GM18502 (cell line): ENCODE measurements around the gene GABRR2.
A peak's percentile ranks its signal among the peaks of the same experiment; 100 is the strongest.
"Not testable (repeated sequence)": the region's sequence is repeated elsewhere in the genome, so short reads cannot be mapped to it uniquely, and the experiment has no call there.

Experiments used
- ATAC-seq: cut with Tn5 transposase; IDR thresholded peaks from one replicate; pipeline ENCODE4 v1.9.1; 2021; ENCODE audit warnings: mild to moderate bottlenecking; ENCODE audit not compliant: unreplicated experiment, poor library complexity

Gene GABRR2

GRCh38 chr6:89328976-89329375, 13.9 kb upstream of the GABRR2 start:
- no peak for ATAC-seq

DNA sequence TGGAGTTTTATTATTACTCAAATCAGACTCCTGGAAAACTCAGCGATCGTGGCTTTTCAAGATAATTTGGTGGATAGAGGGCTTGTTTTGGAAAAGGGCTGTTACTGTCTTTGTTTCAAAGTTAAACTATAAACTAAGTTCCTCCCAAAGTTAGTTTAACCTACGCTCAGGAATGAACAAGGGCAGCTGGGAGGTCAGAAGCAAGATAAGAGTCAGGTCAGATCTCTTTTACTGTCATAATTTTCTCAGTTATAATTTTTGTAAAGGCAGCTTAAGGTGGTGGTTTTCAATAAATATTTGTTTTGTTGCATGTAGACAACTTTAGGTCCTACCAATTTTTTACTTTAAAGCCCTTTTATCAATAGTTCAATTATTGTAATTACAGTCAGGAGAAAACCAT, 9.2 kb upstream of the GABRR2 start:
- no peak for ATAC-seq

- ATAC-seq: no peak
Measured at GRCh38 chr6:89323511-89323971, 8.4 kb upstream of the GABRR2 start.

DNA sequence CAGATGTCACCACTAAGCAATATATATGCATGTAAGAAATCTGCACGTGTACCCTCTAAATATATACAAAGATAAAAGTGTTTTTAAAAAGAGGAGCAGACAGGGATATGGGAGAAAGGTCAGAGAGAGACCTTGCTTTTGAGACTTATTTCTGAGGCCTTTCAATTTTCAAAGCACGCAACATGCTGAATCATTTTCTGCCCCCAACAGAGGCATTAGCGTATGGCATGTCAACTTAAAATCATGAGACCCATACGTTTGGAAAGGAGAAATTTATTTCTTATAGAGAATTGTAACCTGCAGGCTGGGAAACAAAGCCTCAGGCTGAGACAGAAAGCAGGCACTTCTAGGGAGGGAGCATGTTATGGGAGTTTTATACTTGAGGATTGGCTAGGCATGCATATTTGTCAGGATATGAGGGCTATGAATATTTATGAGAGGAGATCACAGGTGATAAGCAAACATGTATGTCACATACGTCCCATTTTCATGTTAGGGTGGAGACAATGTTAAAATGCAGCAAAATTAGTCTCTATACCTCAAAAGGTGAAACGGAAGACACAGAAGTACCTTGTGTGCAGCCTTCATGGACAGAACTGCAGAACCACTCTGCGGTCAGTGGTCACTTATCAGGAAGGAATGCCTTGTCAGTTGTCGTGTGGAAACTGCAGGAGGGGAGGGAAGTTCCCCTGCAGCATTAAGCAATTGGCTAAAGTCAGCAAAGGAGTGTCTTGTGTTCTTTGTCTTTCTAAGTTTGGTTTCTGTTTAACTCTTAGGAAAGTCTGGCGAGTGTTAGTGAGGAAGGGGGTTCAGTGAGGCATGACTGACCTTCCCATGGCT, 6.3 kb upstream of the GABRR2 start:
- ATAC-seq: peak; percentile 47

GRCh38 chr6:89320012-89320559, 5.0 kb upstream of the GABRR2 start:
- no peak for ATAC-seq

- no peak for ATAC-seq
Measured at GRCh38 chr6:89317067-89317466, 2.0 kb upstream of the GABRR2 start.

DNA sequence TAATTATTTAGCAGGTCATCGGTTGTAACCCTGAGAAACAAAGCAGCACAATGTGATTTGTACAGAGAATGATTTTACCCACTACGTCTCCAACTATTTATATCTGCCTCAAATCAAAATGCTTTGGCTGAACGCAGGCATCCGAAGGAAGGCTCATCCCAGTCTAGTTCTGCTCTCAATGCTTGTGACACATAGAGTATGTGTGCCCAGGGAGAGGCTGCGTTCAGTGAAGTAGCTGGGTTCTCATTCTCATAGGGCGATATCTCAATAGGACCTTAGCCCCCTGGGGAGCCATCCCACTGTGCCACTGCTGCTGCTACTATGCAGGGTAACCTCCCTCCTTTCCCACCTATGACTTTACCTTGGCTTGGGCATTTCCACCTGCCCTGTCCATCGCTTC, 407 bp downstream of the GABRR2 start:
- ATAC-seq: no peak

- ATAC-seq: no peak
Measured at GRCh38 chr6:89313006-89313405, 2.1 kb downstream of the GABRR2 start.

DNA sequence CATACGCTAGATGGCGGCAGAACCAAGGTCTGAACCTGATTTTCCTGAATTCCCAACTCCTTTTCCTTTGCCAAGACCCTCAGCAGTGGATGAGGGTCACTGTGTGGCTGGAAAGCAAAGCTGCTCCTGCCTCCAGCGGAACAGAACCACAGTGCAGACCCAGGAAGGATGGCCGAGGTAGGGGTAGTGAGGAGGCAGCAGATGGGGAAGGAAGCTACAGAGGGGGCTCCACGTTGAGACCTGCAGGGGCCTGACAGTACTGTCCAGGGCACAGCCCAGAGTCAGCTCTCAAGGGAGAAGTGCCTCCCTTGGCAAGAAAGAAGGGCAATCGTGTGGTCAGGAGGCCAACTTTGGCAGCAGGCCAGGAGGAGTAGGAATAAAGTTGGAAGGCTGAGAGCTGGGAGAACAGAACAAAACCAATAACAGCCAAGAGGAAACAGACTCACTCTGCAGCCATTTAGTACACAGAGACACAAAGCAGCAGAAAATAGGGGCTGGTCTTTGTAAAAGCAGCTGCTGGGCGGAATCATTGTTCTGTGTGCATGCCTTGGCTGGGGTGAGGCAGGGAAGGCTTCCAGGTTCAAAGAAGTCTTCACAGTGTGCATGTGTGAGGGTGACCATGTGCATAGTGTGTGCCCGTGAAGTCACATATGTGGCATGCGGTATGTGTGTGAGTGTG, 3.1 kb downstream of the GABRR2 start:
- no peak for ATAC-seq

GRCh38 chr6:89311530-89311852, 3.6 kb downstream of the GABRR2 start:
- ATAC-seq: no peak

- no peak for ATAC-seq
Measured at GRCh38 chr6:89310929-89311328, 4.2 kb downstream of the GABRR2 start.

- ATAC-seq: no peak
Measured at GRCh38 chr6:89308525-89309395, 6.3 kb downstream of the GABRR2 start.

GRCh38 chr6:89304517-89304916, 10.6 kb downstream of the GABRR2 start:
- ATAC-seq: not testable (repeated sequence)

GRCh38 chr6:89302936-89303335, 12.2 kb downstream of the GABRR2 start:
- no peak for ATAC-seq

- ATAC-seq: no peak
Measured at GRCh38 chr6:89302195-89302770, 12.8 kb downstream of the GABRR2 start.

DNA sequence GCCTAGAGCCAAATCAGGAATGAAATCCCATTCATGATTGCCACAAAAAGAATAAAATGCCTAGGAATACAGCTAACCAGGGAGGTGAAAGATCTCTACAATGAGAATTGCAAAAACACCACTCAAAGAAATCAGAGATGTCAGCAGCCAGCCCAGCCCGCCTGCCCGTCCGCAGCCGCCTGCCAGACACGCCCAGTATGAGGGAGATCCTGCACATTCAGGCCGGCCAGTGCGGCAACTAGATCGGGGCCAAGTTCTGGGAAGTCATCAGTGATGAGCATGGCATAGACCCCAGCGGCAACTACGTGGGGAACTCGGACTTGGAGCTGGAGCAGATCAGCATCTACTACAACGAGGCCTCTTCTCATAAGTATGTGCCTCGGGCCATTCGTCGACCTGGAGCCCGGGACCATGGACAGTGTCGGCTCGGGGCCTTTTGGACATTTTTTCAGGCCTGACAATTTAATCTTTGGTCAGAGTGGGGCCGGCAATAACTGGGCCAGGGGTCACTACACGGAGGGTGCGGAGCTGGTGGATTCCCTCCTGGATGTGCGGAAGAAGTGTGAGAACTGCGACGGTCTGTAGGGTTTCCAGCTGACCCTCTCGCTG, 13.4 kb downstream of the GABRR2 start:
- ATAC-seq: no peak

- ATAC-seq: no peak
Measured at GRCh38 chr6:89299466-89299850, 15.6 kb downstream of the GABRR2 start.

- no peak for ATAC-seq
Measured at GRCh38 chr6:89298680-89299465, 16.2 kb downstream of the GABRR2 start.

GRCh38 chr6:89297695-89298351, 17.3 kb downstream of the GABRR2 start:
- ATAC-seq: peak; percentile 97
